Measurements from ENCODE around the gene TMEM151A.
"Not testable (repeated sequence)": the region's sequence is repeated elsewhere in the genome, so short reads cannot be mapped to it uniquely, and the experiment has no call there.

The TMEM151A gene

DNA sequence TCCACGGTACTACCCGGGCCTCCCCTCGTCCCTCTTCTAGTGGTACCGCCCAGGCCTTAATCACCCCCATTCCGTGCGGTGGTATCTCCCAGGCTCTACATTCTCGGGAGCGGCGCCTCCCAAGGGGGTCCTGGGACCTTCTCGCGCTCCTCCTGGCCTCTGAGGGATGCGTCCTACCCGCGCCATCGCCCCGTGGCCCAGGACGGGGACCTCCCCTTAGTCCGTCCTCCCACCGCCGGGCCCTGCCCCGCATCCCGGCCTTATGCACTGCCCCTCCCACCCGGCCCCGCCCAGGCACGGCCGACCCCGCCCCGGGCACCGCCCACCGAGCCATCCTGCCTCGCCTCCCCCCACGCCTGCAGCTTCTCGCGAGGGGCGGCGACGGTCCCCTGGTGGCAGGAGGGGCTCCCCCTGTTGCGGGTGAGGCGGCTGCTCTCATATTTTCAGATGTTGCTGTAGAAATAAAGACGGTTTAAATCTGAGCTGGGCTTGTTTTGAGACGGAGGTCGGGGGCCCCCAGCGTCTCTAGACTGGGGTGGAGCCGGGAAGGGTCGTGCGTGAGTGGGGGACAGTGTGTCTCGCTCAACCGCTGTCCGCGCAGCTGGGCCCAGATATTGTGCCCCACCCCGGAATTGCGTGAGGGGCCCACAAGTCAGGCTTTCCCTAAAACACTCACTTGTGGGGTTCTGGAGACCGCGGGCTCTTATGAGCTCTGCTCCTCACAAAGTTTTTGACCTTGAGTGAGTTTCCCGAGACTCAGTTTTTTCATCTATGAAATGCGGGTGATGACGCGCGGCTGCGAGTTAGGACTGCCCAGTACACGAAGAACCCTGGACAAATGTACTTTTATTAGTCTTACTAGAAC lies 24.1 kb upstream of the TMEM151A start:
- DNase-seq = peak; percentile 76 to 79

DNA sequence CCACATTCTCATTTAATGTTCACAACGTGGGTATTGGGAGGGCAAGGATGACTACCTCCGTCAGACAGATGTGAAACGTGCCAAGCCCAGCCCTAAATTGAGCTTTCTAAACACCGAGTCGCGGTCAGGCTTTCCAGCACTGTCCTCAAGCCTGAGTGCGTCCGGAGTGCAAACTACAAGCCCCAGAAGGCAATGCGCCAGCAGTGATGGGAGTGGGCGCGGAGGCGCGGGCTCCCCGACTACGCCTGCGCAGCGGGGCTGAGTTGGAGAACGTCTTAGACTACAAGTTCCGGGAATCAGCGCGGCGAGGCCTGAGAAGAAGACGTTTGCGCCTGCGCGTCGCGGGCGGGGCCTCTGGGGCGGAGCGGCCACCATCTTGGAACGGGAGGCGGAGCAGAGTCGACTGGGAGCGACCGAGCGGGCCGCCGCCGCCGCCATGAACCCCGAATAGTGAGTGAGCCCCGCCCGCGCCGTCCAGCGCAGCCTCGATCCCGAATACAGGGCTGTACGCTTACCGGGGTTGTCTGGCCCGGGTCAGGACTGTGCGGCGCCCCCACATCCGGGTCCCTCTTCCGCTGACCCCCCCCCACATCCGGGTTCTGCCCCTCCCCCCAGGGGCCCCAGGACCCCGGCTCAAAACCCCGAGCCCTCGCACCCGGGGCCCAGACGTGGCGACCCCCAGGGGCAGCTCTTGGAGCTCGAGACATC lies 23.3 kb upstream of the TMEM151A start, which contains the start of gene RAB1B:
Gene RAB1B, plus strand, starts transcription at position 396 of the 708 bp plus-strand sequence. Its CDS starts 41 bp downstream, at position 437.
- peak; percentile 99 to 100 for DNase-seq

DNA sequence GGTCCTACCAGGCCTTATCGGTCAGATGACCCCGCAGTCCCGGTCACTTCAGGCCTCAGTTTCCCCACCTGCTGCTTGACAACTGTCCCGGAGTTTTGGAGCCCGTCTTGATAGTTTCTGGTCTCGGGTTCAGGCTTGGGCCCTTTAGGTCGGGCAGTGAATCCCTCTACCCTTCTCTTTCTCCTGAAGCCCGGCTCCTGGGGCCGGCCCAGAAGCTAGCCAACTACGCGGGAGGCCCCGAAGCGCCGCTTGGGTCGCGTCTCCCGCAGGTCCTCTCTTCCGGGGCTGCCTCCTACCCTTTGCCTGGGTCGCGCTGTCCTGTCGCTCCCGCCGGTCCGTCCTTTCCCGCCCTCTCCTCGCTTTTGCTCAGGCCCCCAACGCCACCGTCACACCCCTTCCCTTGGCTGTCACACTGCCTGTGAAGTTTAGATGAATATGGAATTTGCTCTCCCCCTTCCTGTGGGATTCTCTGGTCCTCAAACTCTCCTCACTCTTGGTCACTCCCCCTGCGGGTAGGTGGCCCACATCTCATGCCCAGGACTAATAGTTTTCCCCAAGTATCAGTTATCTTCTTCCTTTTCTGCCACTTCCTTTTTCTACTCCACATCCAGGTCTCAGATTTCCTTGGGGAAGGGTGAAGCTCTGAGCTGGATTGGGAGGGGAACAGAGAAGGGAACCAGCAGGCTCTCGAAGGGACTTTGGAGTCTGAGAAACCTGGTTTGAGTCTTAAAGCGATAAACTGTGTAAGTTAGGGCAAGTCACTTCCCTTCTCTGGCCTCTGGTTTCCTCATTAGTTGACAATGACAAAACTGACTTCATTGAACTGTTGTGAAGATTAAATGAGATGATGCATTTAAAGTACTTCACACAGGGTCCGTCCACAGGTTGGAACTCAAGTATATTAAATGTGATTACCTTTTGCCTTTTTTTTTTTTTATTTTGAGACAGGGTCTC lies 22.5 kb upstream of the TMEM151A start:
- DNase-seq = peak; percentile 30 to 45

DNA sequence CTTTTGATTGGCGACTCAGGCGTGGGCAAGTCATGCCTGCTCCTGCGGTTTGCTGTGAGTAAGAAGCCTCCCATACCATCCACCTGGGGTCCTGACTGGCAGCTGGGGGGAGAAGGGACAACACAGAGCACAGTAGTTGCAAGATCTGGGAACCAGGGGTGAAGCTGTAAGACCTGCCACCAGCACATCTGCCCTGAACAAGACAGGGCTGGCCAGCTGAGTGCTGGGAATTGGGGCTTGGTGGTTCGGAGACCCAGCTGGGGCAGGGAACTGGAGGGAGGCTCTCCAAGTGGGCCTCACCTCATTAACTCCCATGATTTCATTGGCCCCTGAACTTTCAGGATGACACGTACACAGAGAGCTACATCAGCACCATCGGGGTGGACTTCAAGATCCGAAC lies 19.9 kb upstream of the TMEM151A start:
- DNase-seq = no peak

DNA sequence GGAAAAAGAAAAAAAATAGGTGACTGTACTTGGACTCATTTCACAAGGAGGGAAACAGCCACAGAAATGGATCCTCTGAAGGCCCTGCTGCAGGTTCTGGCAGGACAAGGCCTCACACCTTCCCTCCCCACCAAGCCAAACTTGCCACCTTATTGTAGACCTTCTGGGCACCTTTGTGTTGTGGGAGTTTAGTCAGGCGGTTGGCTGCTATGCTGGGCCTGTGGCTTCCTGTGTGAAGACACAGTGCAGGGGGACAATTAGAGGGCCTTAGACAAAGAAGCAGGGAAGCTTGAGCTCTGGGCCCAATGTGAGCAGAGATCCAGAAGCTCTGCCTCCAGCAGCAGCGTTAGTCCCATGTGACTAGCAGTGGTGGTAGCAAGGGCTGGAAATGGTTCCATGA lies 19.1 kb upstream of the TMEM151A start:
- DNase-seq = no peak

DNA sequence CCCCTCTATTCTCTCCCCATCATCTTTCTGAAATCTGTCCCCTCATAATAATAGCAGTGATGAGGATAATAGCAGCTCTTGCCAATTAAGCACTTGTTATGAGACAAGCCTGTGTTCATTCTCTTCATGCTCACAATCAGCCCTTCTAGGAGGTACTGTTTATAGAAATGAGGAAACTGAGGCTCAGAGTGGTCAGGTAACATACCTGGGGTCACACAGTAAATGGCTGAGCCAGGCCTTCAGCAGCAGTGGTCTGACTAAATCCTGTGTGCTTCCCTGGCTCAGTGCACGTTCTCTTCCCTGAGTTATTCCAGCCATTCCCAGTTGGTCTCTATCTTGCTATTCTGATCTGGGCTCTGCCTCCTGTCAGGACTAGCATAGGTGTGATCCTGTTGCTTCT lies 17.5 kb upstream of the TMEM151A start:
- no peak for DNase-seq

DNA sequence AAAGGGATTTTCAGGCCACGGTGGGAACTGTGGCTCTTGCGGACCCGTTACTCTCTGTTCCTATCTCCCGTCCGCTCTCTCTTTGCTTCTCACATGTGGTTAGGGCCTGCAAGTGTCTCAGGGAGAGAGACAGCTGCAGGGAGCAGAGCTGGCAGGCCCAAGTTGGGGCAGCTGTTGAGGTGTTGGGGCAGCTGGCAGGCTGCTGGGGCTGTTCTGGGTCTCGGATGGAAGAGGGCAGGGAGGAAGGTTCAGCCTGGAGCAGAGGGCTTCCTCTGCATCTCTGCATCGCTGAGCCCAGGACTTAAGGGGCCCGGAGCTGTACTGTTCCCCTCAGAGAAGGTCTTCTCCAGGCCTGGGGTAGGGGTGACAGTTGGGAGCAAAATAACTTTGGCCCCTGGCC lies 16.3 kb upstream of the TMEM151A start:
- DNase-seq = no peak

DNA sequence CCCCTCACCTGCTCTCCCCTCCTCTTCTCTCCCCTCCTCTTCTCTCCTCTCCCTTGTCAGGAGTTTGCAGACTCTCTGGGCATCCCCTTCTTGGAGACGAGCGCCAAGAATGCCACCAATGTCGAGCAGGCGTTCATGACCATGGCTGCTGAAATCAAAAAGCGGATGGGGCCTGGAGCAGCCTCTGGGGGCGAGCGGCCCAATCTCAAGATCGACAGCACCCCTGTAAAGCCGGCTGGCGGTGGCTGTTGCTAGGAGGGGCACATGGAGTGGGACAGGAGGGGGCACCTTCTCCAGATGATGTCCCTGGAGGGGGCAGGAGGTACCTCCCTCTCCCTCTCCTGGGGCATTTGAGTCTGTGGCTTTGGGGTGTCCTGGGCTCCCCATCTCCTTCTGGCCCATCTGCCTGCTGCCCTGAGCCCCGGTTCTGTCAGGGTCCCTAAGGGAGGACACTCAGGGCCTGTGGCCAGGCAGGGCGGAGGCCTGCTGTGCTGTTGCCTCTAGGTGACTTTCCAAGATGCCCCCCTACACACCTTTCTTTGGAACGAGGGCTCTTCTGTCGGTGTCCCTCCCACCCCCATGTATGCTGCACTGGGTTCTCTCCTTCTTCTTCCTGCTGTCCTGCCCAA lies 15.6 kb upstream of the TMEM151A start:
- no peak for DNase-seq

DNA sequence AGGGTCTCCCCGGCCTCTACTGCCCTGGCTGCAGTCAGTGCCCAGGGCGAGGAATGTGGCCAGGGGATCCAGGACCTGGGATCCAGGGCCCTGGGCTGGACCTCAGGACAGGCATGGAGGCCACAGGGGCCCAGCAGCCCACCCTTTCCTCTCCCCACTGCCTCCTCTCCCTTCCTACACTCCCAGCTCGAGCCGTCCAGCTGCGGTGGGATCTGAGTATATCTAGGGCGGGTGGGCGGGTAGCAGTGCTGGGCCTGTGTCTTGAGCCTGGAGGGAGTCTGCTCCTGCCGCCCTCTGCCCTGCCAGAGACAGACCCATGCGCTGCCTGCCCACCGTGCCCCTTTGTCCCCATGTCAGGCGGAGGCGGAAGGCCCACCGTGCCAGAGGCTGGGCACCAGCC lies 15.1 kb upstream of the TMEM151A start:
- DNase-seq = not testable (repeated sequence)

DNA sequence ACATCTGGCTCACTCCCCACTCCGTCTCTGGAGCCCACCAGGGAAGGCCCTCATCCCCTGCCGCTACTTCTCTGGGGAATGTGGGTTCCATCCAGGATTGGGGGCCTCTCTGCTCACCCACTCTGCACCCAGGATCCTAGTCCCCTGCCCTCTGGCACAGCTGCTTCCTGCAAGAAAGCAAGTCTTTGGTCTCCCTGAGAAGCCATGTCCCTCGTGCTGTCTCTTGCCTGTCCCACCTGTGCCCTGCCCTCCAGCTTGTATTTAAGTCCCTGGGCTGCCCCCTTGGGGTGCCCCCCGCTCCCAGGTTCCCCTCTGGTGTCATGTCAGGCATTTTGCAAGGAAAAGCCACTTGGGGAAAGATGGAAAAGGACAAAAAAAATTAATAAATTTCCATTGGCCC lies 14.6 kb upstream of the TMEM151A start:
- DNase-seq = not testable (repeated sequence)

DNA sequence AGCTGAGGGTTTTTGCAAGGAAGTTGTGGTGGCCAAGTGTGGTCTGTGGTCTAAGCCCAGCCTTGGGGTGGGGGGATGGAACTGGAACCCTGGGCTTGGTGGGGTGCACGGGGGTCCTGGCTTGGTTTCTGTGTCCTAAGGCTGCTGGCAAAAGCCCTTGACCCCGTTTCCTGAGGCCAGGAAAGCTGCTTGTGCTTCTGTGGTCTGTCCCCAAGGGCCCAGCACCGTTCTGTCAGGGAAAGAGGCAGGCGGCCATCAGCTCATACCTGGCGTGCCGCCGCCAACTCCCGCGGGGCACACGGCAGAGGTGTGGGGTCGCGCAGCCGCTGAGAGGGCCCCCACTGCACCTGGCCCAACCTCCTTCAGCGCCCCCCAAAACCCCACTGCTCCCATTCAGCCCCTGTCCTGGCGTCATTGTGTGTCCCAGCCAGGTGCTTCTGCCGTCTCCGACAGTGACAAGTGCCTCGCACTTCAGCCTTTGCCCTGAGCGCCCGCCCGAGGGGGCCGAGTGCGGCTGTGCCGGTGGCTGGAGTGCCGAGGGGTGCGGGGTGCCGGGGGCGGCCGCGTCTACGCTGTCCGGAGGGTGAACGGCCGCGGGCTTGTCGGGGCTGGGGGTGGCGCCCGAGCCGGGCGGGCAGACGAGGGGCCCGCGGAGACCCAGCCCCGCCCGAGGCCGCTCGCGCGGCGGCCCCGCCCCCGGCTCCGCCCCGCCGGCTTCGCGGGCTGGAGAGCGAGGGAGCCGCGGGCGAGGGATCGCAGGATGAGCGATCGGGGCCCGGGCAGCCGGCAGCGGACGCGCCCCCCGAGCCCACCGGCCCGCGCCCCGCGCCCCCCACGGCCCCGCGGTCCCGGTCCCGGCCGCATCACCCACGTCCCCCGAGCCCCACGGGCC lies 14.0 kb upstream of the TMEM151A start, which contains the start of gene CNIH2:
Gene CNIH2, plus strand, starts transcription at position 705 of the 892 bp plus-strand sequence. CDS start 282 bp downstream, outside the sequence.
- no peak for DNase-seq

DNA sequence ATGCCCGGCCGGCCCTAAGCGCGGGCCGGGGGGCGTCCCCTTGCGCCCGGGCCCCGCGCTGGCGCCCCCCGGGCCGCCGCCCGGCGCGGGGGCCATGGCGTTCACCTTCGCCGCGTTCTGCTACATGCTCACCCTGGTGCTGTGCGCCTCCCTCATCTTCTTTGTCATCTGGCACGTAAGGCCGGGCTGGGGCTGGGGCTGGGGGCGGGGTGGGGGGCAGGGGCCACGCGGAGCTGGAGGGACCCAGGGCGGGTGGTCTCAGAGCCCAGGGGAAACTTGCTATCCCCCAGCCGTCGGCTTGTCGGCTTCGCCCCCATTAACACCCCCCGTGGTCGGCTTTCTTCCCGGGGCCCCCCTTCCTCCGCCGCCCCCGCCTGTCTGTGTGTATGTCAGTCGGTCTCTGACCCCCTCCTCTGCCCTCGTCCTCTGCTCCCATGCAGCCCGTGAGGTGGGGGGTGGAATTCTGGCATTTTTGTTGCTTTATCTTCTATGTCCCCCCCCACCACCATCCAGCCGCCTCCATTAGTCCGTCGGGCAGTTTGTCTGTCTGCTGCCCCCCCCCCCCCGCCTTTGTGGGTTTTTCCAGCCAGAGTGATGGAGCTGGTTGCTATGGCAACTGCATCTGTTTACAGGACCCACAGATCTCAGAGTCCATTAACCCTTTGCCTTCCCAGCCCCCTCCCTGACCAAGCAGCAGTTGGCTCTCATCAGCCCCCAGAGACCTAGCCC lies 13.2 kb upstream of the TMEM151A start:
- no peak for DNase-seq

DNA sequence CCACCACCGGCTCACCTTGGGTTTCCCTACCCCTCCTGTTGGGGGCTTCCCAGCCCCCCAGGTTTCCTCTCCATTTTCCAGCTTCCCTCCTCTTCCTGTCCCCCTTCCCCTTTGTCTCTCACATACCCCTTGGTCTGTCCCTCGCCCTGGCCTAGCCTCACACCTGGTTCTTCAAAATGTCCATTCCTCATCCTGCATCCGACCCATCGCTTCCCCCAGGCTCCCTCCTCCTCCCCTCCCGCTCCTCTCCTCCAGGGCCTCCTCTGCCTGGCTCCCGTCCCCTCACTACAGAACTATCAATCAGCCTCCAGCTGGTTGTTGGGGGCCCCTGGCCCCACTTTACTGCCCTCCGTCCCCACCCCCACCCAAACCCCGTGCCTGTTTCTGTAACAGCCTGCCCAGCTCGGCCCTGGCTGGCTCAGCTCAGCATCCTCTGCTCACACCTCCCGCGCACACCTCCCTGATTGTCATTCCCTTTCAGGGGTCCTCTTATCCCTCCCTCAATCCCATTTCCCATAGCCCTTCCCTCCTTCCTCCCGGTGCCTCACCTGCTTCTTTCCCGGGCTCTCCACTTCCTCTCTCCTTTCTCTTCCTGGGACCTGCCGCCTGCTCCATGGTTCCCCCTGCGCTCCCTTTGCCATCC lies 12.5 kb upstream of the TMEM151A start:
- no peak for DNase-seq

DNA sequence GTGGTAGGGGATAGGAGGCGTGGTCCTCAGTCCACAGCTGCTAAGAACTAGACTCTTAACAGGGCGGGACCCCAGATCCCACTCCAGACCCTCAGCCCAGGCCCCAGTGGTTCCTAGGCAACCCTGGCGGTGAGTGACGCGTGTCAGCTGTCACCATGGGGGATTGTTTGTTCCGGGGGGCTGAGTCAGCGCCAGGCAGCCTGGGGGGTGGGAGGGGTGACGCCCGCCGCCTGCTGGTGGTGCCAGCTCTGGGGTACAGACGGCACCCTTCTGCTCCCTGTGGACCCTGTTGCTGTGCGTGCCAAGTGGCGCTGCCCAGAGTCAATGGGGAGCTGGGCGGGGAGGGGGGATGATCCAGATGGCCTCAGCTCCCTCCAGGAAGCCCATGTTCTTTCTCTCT lies 11.3 kb upstream of the TMEM151A start:
- no peak for DNase-seq

DNA sequence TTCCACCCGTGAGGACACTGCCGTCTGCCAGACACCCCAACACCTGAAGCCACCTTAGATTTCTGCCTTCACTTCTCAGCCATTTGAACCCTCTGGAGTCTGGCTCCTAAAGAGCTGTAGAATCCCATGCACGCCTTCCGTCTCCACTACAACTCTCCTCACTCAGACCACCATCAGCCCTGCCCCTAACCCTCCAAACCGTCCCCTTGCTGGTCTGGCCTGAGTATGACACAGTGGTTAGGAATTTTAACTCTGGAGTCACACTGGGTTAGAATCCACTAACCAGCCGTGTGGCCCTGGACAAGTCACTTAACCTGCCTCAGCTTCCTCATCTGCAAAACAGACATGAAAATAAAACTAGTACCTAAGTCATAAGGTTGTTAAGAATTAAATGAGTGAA lies 10.7 kb upstream of the TMEM151A start:
- DNase-seq = no peak

DNA sequence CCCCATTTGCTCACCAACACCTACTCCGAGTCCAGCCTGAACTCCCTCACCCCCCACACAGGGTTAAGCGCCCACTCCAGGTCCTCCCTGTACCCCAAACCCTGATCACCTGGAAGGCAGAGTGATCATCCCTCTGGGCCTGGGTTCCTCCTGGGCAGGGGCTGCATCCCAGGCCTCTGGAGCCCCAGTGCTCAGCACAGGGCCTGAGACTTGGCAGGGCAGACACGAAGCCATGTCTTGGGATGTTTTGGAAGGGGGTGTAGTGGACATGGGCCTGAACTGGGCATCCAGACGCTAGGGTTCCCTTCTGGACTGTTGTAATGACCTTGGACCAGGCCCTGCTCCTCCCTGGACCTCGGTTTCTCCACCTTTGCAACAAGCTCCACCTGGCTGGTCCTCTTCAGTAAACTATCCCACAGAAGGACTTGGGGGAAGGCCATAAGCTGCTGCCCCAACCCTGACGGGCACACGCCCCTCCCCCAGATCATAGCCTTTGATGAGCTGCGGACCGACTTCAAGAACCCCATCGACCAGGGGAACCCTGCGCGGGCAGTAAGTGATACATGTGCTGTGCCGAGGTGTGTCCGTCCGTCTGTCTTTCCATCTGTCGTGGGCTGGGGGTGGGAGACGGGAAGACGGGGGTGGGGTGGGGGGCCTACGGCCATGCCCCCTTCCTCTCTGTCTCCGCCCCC lies 9.8 kb upstream of the TMEM151A start:
- DNase-seq = no peak

DNA sequence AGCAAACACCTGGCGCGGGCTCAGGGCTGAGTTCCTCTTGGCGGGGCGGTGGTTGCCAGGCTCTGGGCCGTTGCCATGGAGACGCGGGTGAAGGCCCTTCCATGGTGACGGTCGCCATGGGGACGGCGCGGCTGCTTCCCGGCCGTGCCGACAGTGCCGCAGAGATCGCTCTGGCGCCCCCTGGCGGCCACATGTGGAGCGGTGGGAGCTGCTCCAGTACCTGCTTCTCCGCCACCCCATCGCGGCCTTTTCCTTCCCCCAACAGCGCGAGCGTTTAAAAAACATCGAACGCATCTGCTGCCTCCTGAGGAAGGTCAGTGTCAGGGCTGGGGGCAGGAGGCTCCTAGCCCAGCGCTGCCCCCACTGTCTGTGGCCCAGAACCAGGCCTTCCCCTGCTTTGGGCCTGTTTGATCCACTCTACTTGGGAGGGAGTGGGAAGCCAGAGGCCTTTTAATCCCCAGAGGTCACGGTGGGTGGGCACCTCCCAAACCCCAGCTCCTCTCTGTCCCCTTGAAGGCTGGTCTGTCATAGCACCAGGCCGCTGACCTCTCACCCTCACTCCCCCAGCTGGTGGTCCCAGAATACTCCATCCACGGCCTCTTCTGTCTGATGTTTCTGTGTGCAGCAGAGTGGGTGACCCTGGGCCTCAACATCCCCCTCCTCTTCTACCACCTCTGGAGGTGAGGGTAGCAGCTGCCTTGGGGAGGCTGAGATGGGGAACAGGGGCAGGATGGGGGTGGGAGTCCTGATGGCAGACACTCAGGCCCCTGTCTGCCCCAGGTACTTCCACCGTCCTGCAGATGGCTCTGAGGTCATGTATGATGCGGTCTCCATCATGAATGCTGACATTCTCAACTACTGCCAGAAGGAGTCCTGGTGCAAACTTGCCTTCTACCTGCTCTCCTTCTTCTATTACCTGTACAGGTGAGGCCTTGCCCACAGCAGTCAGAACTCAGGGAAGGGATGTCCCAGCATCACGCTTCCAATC lies 8.9 kb upstream of the TMEM151A start:
- peak; percentile 93 to 96 for DNase-seq
